Keratinocyte (primary cell): Measurements from ENCODE around the gene BAIAP3. TPM values are rescaled to one million over a fixed set of nuclear protein-coding genes. Genes with fewer than 3 reads are reported as not detected.

ENCODE experiments used
- DNase-seq: peaks from one replicate; pipeline ENCODE4 v3.0.0-alpha.2; 2011; ENCODE audit warnings: low read depth, missing footprints, low spot score
- FAIRE-seq: peaks from 2 replicates; lab custom pipeline; 2011; peaks lifted over from hg19 to GRCh38; lab: Jason Lieb, UNC
- H2AFZ ChIP-seq: 2 replicates; pipeline ENCODE4 v1.6.0; 2012; ENCODE audit warnings: low read length, control low read depth, inconsistent platforms; ENCODE audit not compliant: control insufficient read depth
- H3K27ac ChIP-seq: 2 replicates; pipeline ENCODE4 v1.5.1; 2011; ENCODE audit warnings: low read length; ENCODE audit not compliant: control insufficient read depth, insufficient read depth
- H3K27me3 ChIP-seq: 3 replicates; pipeline ENCODE4 v1.6.0; 2011; ENCODE audit warnings: low read length; ENCODE audit not compliant: control insufficient read depth, insufficient read depth; ENCODE audit errors: extremely low read depth
- H3K36me3 ChIP-seq, 2 experiments: 2 replicates in 1 of 2; 3 replicates in 1 of 2; pipeline ENCODE4 v1.5.1; 2011; ENCODE audit warnings: low read length in 2 of 2, mild to moderate bottlenecking in 1 of 2; ENCODE audit not compliant: control insufficient read depth in 2 of 2, insufficient read depth in 2 of 2; ENCODE audit errors: extremely low read depth in 1 of 2
- H3K4me1 ChIP-seq: 3 replicates; pipeline ENCODE4 v1.5.1; 2011; ENCODE audit warnings: low read length; ENCODE audit not compliant: control insufficient read depth, insufficient read depth; ENCODE audit errors: extremely low read depth
- H3K4me2 ChIP-seq: 3 replicates; pipeline ENCODE4 v1.6.0; 2011; ENCODE audit warnings: low read depth, low read length; ENCODE audit not compliant: control insufficient read depth, insufficient read depth; ENCODE audit errors: extremely low read depth
- H3K4me3 ChIP-seq, 3 experiments: fragments of 200-600 bp in 1 of 3; sonication (generic) in 1 of 3; 2 replicates in 2 of 3; 3 replicates in 1 of 3; pipeline ENCODE4 v1.5.1; 2011 to 2016; ENCODE audit warnings: low read length in 3 of 3, mild to moderate bottlenecking in 3 of 3, control low read depth in 2 of 3, inconsistent platforms in 1 of 3, low read depth in 1 of 3, mixed read lengths in 1 of 3, mixed run types in 1 of 3, moderate library complexity in 1 of 3; ENCODE audit not compliant: control insufficient read depth in 2 of 3, insufficient read depth in 2 of 3; ENCODE audit errors: extremely low read depth in 1 of 3
- H3K79me2 ChIP-seq: 2 replicates; pipeline ENCODE4 v1.6.0; 2012; ENCODE audit warnings: low read length; ENCODE audit not compliant: control insufficient read depth, insufficient read depth
- H3K9ac ChIP-seq: 3 replicates; pipeline ENCODE4 v1.6.0; 2011; ENCODE audit warnings: low read length; ENCODE audit not compliant: control insufficient read depth, insufficient read depth; ENCODE audit errors: extremely low read depth
- H3K9me1 ChIP-seq: 3 replicates; pipeline ENCODE4 v1.6.0; 2011; ENCODE audit warnings: low read length; ENCODE audit not compliant: control insufficient read depth, insufficient read depth; ENCODE audit errors: extremely low read depth
- H3K9me3 ChIP-seq: 2 replicates; pipeline ENCODE4 v1.5.1; 2012; ENCODE audit warnings: low read depth, low read length; ENCODE audit not compliant: control insufficient read depth
- H4K20me1 ChIP-seq: 3 replicates; pipeline ENCODE4 v1.6.0; 2011; ENCODE audit warnings: low read length; ENCODE audit not compliant: control insufficient read depth, insufficient read depth; ENCODE audit errors: extremely low read depth
- CTCF ChIP-seq, 3 experiments: IDR thresholded peaks in 1 of 3; conservative IDR thresholded peaks in 1 of 3; optimal IDR thresholded peaks in 1 of 3; 2 replicates in 2 of 3; 3 replicates in 1 of 3; pipeline versions ENCODE3 to v1.5.1; 2011; ENCODE audit warnings: low read length in 3 of 3, mild to moderate bottlenecking in 3 of 3, moderate library complexity in 2 of 3, control low read depth in 1 of 3, inconsistent platforms in 1 of 3; ENCODE audit not compliant: insufficient read depth in 2 of 3; ENCODE audit errors: extremely low read depth in 1 of 3
- EZH2 ChIP-seq: IDR thresholded peaks from one replicate; pipeline ENCODE4 v1.6.1; 2012; ENCODE audit warnings: inconsistent platforms, mild to moderate bottlenecking, low read length, moderate library complexity
- dilution Hi-C: fragments of 300-500 bp; cut with MboI; formaldehyde crosslinking; loops from one replicate; pipeline ENCODE4 v1.7.0; 2020; ENCODE audit warnings: low sequenced_read_pairs; ENCODE audit not compliant: extremely low pct_ligation_motif_present
- polyA plus RNA-seq, 5 experiments: library from polyadenylated mRNA; depleted of rRNA in 3 of 5; stranded (reverse) in 3 of 5; stranded (forward) in 1 of 5; unstranded in 1 of 5; fragments of >200 nt; gene quantifications; 1 replicate in 1 of 5; 2 replicates in 3 of 5; 3 replicates in 1 of 5; pipeline versions ENCODE4 v1.2.1 to v1.2.3, GENCODE V29; 2011 to 2012; ENCODE audit warnings: missing spikeins in 2 of 5, low read depth in 1 of 5, low replicate concordance in 1 of 5

The BAIAP3 gene
- polyA plus RNA-seq, 1 donor (not counting 4 experiments of a cell fraction or from before 2014, with no cell fraction given): not detected

GRCh38 chr16:1299012-1299867, 34.2 kb upstream of the BAIAP3 start:
- Histone ChIP-seq H3K27me3 (peaks cover 22% of the 10 kb centered on the region), H3K9me1 (no peaks in the 10 kb centered on the region), H3K9ac (no peak overlapping the region), H3K4me3 (no peak overlapping the region), H3K27ac (no peak overlapping the region), H4K20me1 (no peaks in the 10 kb centered on the region), H3K4me1 (peaks cover 27% of the 10 kb centered on the region), H3K9me3 (no peaks in the 10 kb centered on the region), H2AFZ (no peak overlapping the region), H3K4me2 (no peak overlapping the region), H3K79me2 (no peaks in the 10 kb centered on the region), H3K36me3 (no peaks in the 10 kb centered on the region)
- dilution Hi-C loops: no loop called here
- FAIRE-seq: no peak
- no peak for DNase-seq
- TF ChIP-seq EZH2 (peak; percentile 9), CTCF (optimal IDR thresholded peaks at IDR 0.05 in 1 of 3, IDR thresholded peaks at IDR 0.05 in 1 of 3, conservative IDR thresholded peaks at IDR 0.05 in 1 of 3; ENCODE audit: extremely low read depth in 1 of 3, insufficient read depth in 2 of 3, low read length in 3 of 3) (no peak)

- Histone ChIP-seq H3K4me3 (no peak overlapping the region), H4K20me1 (no peaks in the 10 kb centered on the region), H3K79me2 (no peaks in the 10 kb centered on the region), H3K27me3 (peaks cover 22% of the 10 kb centered on the region), H3K4me1 (peaks cover 27% of the 10 kb centered on the region), H3K9me3 (no peaks in the 10 kb centered on the region), H3K36me3 (no peaks in the 10 kb centered on the region), H3K27ac (no peak overlapping the region), H2AFZ (no peak overlapping the region), H3K9ac (no peak overlapping the region), H3K4me2 (no peak overlapping the region), H3K9me1 (no peaks in the 10 kb centered on the region)
- FAIRE-seq (no peak), DNase-seq (no peak)
- dilution Hi-C loops: no loop called here
- TF ChIP-seq EZH2 (peak; percentile 59), CTCF (optimal IDR thresholded peaks at IDR 0.05 in 1 of 3, IDR thresholded peaks at IDR 0.05 in 1 of 3, conservative IDR thresholded peaks at IDR 0.05 in 1 of 3; ENCODE audit: extremely low read depth in 1 of 3, insufficient read depth in 2 of 3, low read length in 3 of 3) (no peak)
These were observed 33.6 kb upstream of the BAIAP3 start for GRCh38 chr16:1299868-1300203.
